Heart left ventricle (tissue), 16 donors: ENCODE data around the gene SMAD3. TPM values are rescaled to one million over a fixed set of nuclear protein-coding genes. Genes with fewer than 3 reads are reported as not detected.

ENCODE experiments used
- ATAC-seq, 4 donors: fragments of 200-7000 bp; cut with Tn5 transposase; one replicate each; pipeline ENCODE4 v1.9.1; 2020 to 2022; ENCODE audit warnings: moderate library complexity in 4 of 4, mild to moderate bottlenecking in 3 of 4, moderate number of reproducible peaks in 1 of 4
- DNase-seq, 5 donors: peaks; one replicate each; pipeline ENCODE4 v3.0.0-alpha.2; 2020
- H3K27ac ChIP-seq, 12 donors: fragments of 200-600 bp; sonication (generic) in 4 of 12; one replicate each; pipeline versions ENCODE4 v1.5.0 to v1.8.0; 2016 to 2022; ENCODE audit warnings: mild to moderate bottlenecking in 2 of 12
- H3K27me3 ChIP-seq, 9 donors: fragments of 200-600 bp; sonication (generic) in 2 of 9; one replicate each; pipeline versions ENCODE4 v1.5.1 to v1.8.0; 2016 to 2022; ENCODE audit warnings: mild to moderate bottlenecking in 3 of 9
- H3K36me3 ChIP-seq, 9 donors: fragments of 200-600 bp; sonication (generic) in 2 of 9; one replicate each; pipeline versions ENCODE4 v1.5.0 to v1.8.0; 2018 to 2022; ENCODE audit warnings: mild to moderate bottlenecking in 2 of 9
- H3K4me1 ChIP-seq, 12 donors: fragments of 200-600 bp; sonication (generic) in 4 of 12; one replicate each; pipeline versions ENCODE4 v1.5.0 to v1.8.0; 2016 to 2022; ENCODE audit warnings: mild to moderate bottlenecking in 3 of 12
- H3K4me3 ChIP-seq, 12 donors: fragments of 200-600 bp; sonication (generic) in 4 of 12; one replicate each; pipeline versions ENCODE4 v1.5.0 to v1.8.0; 2017 to 2022; ENCODE audit warnings: mild to moderate bottlenecking in 9 of 12, moderate library complexity in 4 of 12
- H3K9me3 ChIP-seq, 12 donors: fragments of 200-600 bp; sonication (generic) in 4 of 12; one replicate each; pipeline versions ENCODE4 v1.5.0 to v1.8.0; 2016 to 2022; ENCODE audit warnings: mild to moderate bottlenecking in 1 of 12
- POLR2A ChIP-seq, 2 donors: fragments of 450-650 bp; IDR thresholded peaks; one replicate each; pipeline ENCODE4 v1.6.1; 2017; ENCODE audit warnings: antibody characterized with exemption in 2 of 2, mild to moderate bottlenecking in 2 of 2, moderate library complexity in 2 of 2
- whole genome bisulfite sequencing, 4 donors: extraction: QIAGEN DNeasy Blood & Tissue Kit in 2 of 4; methylation state at CpG; one replicate each; pipeline versions ENCODE4 v1.1.5 to v1.1.7; 2013 to 2018; 5-methylcytosine and 5-hydroxymethylcytosine counted together
- intact Hi-C, 10 donors: fragments of 100-400 bp; cut with DNase I; formaldehyde crosslinking; loops; one replicate each; pipeline versions ENCODE4 v1.11.1 to v1.14.2; 2022
- polyA plus RNA-seq, 2 donors: library from polyadenylated mRNA; stranded (reverse); fragments of 200-250 nt; gene quantifications; one replicate each; pipeline ENCODE4 v1.2.3, GENCODE V29; 2013
- total RNA-seq, 9 donors: library from RNA; depleted of rRNA in 2 of 9; stranded (reverse); fragments of >200 nt in 2 of 9; fragmentation: NEBNext Ultra II Directional in 3 of 9; extraction: Animal tissue kit (Norgen Biotek cat#: 25700) in 3 of 9; gene quantifications; one replicate each; pipeline versions ENCODE4 v1.1.0 to v1.2.4, GENCODE V29; 2016 to 2023
- TF ChIP-seq, protein P1 (sequence below), 12 donors: fragments of 200-600 bp; sonication (generic) in 4 of 12; IDR thresholded peaks; one replicate each; pipeline versions ENCODE4 v1.5.0 to v1.8.0; 2018 to 2022; ENCODE audit warnings: antibody characterized with exemption in 12 of 12, mild to moderate bottlenecking in 5 of 12
- donor health status: ischemic (EF 13 %, LVEDD 7.1; RV severe dilation, severe dysfunction).
- donor health status: healthy with polysubstance abuse.
- donor health status: DM: no; HTN: yes; CAD: no.
- donor health status: DM: no; HTN: no; CAD: no.
- donor health status: ischemic (EF 25% LVEDD 6.9; RV normal size, moderate dysfunction).
- donor health status: ischemic (EF 25% LVEDD 5.7; RV mildly dilated, moderate dysfunction).
- donor health status: healthy.
- donor health status: DM: yes; HTN: yes; CAD: no.
- donor health status: ischemic (EF 35%, LVEDD 5.7; RV mildly dilated, moderate dysfunction).
- donor health status: nonischemic (EF 11% LVEDD 7.7; RV severe dilation, severe dysfunction).
- donor health status: DM: yes; HTN: yes; CAD: no.
- donor health status: PGD.
- donor health status: ischemic (EF 29% LVEDD 5.4; RV normal size, mild dysfunction).
- donor health status: nonischemic (EF 23%, LVEDD 6.1; RV moderate dilation, normal function).

The SMAD3 gene
- total and polyA plus RNA-seq, 11 donors = 5.6 to 34.3 (median 15.3) TPM

DNA sequence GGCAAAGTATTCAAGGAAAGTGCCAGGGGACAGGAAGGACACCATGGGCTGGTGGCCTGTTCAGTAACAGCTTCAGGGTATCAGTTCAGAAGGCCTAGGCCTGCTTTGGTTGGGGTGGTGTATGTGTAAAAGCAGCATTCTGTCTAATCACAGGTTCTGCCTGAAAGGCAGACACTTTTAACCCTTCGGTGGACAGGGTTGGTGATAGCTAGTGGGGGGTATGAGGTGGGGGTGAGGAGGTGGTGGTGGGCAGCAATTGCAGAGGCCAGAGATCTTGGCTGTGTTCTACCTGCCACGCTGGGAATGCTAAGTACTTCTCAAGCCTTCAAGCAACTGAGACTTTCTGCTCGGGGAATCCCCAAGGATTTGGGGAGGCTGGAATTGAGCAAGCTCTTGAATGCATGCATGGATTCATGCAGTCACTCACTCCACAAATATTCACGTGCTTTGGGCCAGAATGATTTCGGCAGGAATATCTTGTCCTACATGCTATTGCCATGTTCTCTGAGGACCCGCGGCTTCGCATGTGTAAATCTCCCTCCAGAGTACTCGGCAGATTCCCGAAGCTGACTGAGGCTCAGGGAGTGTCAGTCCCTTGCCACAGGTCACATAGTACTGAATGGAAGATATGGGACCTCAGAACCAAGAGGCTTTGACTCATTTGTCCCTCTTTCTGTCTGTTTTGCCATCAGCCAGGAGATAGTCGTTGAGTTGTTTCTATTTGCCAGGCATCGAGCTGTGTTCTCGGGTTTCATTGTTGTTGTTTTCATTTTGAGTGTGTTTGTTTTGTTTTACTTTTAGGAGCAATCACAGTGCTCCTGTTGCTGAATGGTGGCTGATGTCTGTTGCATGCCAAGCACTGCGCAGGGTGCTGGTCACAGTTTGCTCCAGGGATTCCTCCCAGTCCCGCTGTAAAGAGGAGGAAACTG is 65.5 kb downstream of the SMAD3 start:
- Histone ChIP-seq H3K4me1 (peaks cover 6 to 96% (median 62%) of the 10 kb centered on the region in 12 donors), H3K27ac (peak overlapping the region in 3 of 12 donors; percentile 4 to 62 (median 17)), H3K27me3 (no peaks in the 10 kb centered on the region), H3K4me3 (no peak overlapping the region), H3K9me3 (no peaks in the 10 kb centered on the region), H3K36me3 (no peaks in the 10 kb centered on the region)
- no peak for TF ChIP-seq POLR2A (IDR thresholded peaks at IDR 0.05)
- TF ChIP-seq, protein P1, sequence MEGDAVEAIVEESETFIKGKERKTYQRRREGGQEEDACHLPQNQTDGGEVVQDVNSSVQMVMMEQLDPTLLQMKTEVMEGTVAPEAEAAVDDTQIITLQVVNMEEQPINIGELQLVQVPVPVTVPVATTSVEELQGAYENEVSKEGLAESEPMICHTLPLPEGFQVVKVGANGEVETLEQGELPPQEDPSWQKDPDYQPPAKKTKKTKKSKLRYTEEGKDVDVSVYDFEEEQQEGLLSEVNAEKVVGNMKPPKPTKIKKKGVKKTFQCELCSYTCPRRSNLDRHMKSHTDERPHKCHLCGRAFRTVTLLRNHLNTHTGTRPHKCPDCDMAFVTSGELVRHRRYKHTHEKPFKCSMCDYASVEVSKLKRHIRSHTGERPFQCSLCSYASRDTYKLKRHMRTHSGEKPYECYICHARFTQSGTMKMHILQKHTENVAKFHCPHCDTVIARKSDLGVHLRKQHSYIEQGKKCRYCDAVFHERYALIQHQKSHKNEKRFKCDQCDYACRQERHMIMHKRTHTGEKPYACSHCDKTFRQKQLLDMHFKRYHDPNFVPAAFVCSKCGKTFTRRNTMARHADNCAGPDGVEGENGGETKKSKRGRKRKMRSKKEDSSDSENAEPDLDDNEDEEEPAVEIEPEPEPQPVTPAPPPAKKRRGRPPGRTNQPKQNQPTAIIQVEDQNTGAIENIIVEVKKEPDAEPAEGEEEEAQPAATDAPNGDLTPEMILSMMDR (IDR thresholded peaks at IDR 0.05) = no peak
- DNase-seq (no peak), ATAC-seq (no peak)
- intact Hi-C loops = no loop called here
- 63 to 74% (median 72%) methylated on average over 12 to 15 of the region's 15 CpGs for WGBS, 4 donors

- TF ChIP-seq, protein P1 (IDR thresholded peaks at IDR 0.05) = no peak
- no peak for TF ChIP-seq POLR2A (IDR thresholded peaks at IDR 0.05)
- no peak overlapping the region for H3K4me3 ChIP-seq
- WGBS, 4 donors = 84 to 90% (median 85%) methylated on average over 3 of the region's 3 CpGs
- no peaks in the 10 kb centered on the region for H3K9me3 ChIP-seq
- intact Hi-C loops = no loop called here
- H3K27ac ChIP-seq = no peak overlapping the region
- ATAC-seq (no peak), DNase-seq (no peak)
- H3K27me3 ChIP-seq = no peaks in the 10 kb centered on the region
- H3K36me3 ChIP-seq = no peaks in the 10 kb centered on the region
- H3K4me1 ChIP-seq = peaks cover 6 to 96% (median 59%) of the 10 kb centered on the region in 12 donors
Observed at GRCh38 chr15:67132276-67132675, 66.9 kb downstream of the SMAD3 start.

DNA sequence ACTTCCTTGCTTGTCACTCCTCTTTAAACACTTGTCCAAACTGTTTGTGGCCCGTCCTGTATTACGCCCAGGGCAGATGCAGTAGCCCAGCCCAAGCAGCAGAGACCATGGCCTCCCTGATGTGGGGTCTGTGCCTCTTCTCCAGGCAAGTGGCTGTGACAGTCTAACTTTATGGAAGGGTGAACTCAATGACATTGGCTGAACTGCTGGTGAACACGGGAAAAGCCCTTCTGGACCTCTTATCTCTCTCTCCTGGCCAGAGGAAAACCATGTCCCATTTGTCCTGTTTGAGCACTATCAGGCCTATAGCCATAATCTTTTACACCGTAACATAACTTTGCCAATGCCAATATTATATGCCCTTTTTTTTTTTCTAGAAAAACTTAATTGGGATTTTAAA is 67.6 kb downstream of the SMAD3 start:
- Histone ChIP-seq H3K27ac (peak overlapping the region in 4 of 12 donors; percentile 13 to 88 (median 82)), H3K9me3 (no peaks in the 10 kb centered on the region), H3K4me3 (no peak overlapping the region), H3K27me3 (no peaks in the 10 kb centered on the region), H3K4me1 (peaks cover 6 to 96% (median 58%) of the 10 kb centered on the region in 12 donors), H3K36me3 (no peaks in the 10 kb centered on the region)
- DNase-seq = no peak
- TF ChIP-seq POLR2A (IDR thresholded peaks at IDR 0.05) = no peak
- TF ChIP-seq, protein P1 (IDR thresholded peaks at IDR 0.05) = no peak
- WGBS, 4 donors = 52 to 63% (median 58%) methylated on average over 4 of the region's 4 CpGs
- intact Hi-C loops = no loop called here
- ATAC-seq = no peak

- DNase-seq (no peak), ATAC-seq (no peak)
- Histone ChIP-seq H3K4me1 (peaks cover 6 to 96% (median 58%) of the 10 kb centered on the region in 12 donors), H3K4me3 (no peak overlapping the region), H3K27me3 (no peaks in the 10 kb centered on the region), H3K9me3 (no peaks in the 10 kb centered on the region), H3K36me3 (no peaks in the 10 kb centered on the region), H3K27ac (peak overlapping the region in 11 of 12 donors; percentile 9 to 88 (median 74))
- intact Hi-C loops = no loop called here
- no peak for TF ChIP-seq POLR2A (IDR thresholded peaks at IDR 0.05)
- TF ChIP-seq, protein P1 (IDR thresholded peaks at IDR 0.05) = no peak
- 44 to 63% (median 57%) methylated on average over 3 of the region's 3 CpGs for WGBS, 4 donors
Observed at GRCh38 chr15:67133738-67134066, 68.3 kb downstream of the SMAD3 start.
